Prostate gland (tissue), 2 donors: ENCODE results near the gene ZNF74.
"Not testable (repeated sequence)": the region's sequence is repeated elsewhere in the genome, so short reads cannot be mapped to it uniquely, and the experiment has no call there.

Experiments
- POLR2AphosphoS5 ChIP-seq: sonication (generic); formaldehyde crosslinking; IDR thresholded peaks from one replicate; pipeline ENCODE4 v1.6.1; 2017; ENCODE audit warnings: antibody characterized with exemption
- TF ChIP-seq, protein P1 (sequence below), 4 experiments: fragments of 200-600 bp in 2 of 4; fragments of 450-650 bp in 2 of 4; sonication (generic) in 2 of 4; IDR thresholded peaks; 1 replicate in 3 of 4; 2 replicates in 1 of 4; pipeline ENCODE4 v1.5.1; 2016 to 2019; ENCODE audit warnings: antibody characterized with exemption in 4 of 4, mild to moderate bottlenecking in 2 of 4, moderate library complexity in 2 of 4

DNA sequence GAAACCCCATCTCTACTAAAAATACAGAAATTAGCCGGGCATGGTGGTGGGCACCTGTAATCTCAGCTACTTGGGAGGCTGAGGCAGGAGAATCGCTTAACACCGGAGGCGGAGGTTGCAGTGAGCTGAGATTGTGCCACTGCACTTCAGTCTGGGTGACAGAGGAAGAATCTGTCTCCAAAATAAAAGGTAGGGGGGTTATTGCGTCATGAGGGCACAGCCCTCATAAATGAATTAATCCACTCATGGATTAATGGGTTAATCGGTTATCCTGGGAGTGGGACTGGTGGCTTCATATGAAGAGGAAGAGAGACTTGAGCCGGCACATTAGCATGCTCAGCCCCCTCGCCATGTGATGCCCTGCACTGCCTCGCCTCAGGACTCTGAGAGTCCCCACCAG, 25.1 kb upstream of the ZNF74 start:
- TF ChIP-seq, protein P1, sequence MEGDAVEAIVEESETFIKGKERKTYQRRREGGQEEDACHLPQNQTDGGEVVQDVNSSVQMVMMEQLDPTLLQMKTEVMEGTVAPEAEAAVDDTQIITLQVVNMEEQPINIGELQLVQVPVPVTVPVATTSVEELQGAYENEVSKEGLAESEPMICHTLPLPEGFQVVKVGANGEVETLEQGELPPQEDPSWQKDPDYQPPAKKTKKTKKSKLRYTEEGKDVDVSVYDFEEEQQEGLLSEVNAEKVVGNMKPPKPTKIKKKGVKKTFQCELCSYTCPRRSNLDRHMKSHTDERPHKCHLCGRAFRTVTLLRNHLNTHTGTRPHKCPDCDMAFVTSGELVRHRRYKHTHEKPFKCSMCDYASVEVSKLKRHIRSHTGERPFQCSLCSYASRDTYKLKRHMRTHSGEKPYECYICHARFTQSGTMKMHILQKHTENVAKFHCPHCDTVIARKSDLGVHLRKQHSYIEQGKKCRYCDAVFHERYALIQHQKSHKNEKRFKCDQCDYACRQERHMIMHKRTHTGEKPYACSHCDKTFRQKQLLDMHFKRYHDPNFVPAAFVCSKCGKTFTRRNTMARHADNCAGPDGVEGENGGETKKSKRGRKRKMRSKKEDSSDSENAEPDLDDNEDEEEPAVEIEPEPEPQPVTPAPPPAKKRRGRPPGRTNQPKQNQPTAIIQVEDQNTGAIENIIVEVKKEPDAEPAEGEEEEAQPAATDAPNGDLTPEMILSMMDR (IDR thresholded peaks at IDR 0.05) = not testable (repeated sequence)
- not testable (repeated sequence) for TF ChIP-seq POLR2AphosphoS5
